IMR-90 (cell line): ENCODE results near the gene RAP1GAP.

Experiments
- BHLHE40 ChIP-seq: fragments of 150-350 bp; IDR thresholded peaks from 2 replicates; pipeline ENCODE4 v1.6.1; 2016; ENCODE audit warnings: mild to moderate bottlenecking, low read depth, low read length
- CHD1 ChIP-seq: IDR thresholded peaks from 2 replicates; pipeline ENCODE4 v1.6.1; 2012; ENCODE audit warnings: low read depth, low read length, improper control_type of control experiment
- CTCF ChIP-seq: conservative IDR thresholded peaks from 2 replicates; pipeline ENCODE4 v1.5.1; 2012; ENCODE audit warnings: mild to moderate bottlenecking, low read depth, low read length, improper control_type of control experiment
- ELK1 ChIP-seq: fragments of 150-350 bp; IDR thresholded peaks from 2 replicates; pipeline ENCODE4 v1.6.1; 2016; ENCODE audit warnings: low read depth, mild to moderate bottlenecking, low read length, moderate library complexity, borderline replicate concordance
- MAFK ChIP-seq: IDR thresholded peaks from 2 replicates; pipeline ENCODE4 v1.6.1; 2012; ENCODE audit warnings: low read depth, low read length, improper control_type of control experiment
- POLR2A ChIP-seq: IDR thresholded peaks from 2 replicates; pipeline ENCODE4 v1.6.1; 2012; ENCODE audit warnings: mild to moderate bottlenecking, low read depth, low read length
- RAD21 ChIP-seq: IDR thresholded peaks from 2 replicates; pipeline ENCODE4 v1.6.1; 2012; ENCODE audit warnings: low read length, improper control_type of control experiment
- RCOR1 ChIP-seq: IDR thresholded peaks from 2 replicates; pipeline ENCODE4 v1.6.1; 2012; ENCODE audit warnings: mild to moderate bottlenecking, low read length, improper control_type of control experiment; ENCODE audit not compliant: insufficient replicate concordance
- RFX5 ChIP-seq: IDR thresholded peaks from 2 replicates; pipeline ENCODE4 v1.8.0; 2012; ENCODE audit warnings: low read depth, mild to moderate bottlenecking, low read length, moderate library complexity
- USF2 ChIP-seq: fragments of 150-350 bp; IDR thresholded peaks from 2 replicates; pipeline ENCODE4 v1.6.1; 2017; ENCODE audit warnings: mild to moderate bottlenecking, antibody characterized with exemption, low read length, low read depth

GRCh38 chr1:21547876-21548275, 121.3 kb downstream of the RAP1GAP start:
- TF ChIP-seq RCOR1, result no peak
- no peak for TF ChIP-seq POLR2A
- TF ChIP-seq CTCF, result no peak
- TF ChIP-seq CHD1, result no peak
- no peak for TF ChIP-seq BHLHE40
- TF ChIP-seq RAD21, result no peak
- TF ChIP-seq RFX5, result no peak
- no peak for TF ChIP-seq USF2
- TF ChIP-seq ELK1, result no peak
- TF ChIP-seq MAFK, result no peak
